HG03039 (cell line): ENCODE data around the gene CHPT1.
A peak's percentile ranks its signal among the peaks of the same experiment; 100 is the strongest.
"Not testable (repeated sequence)": the region's sequence is repeated elsewhere in the genome, so short reads cannot be mapped to it uniquely, and the experiment has no call there.

Experiments
- ATAC-seq: cut with Tn5 transposase; IDR thresholded peaks from one replicate; pipeline ENCODE4 v1.9.1; 2021; ENCODE audit warnings: mild to moderate bottlenecking, moderate library complexity; ENCODE audit not compliant: unreplicated experiment

CHPT1 gene

GRCh38 chr12:101681627-101682026, 15.8 kb upstream of the CHPT1 start:
- not testable (repeated sequence) for ATAC-seq

GRCh38 chr12:101685092-101685491, 12.3 kb upstream of the CHPT1 start:
- no peak for ATAC-seq

- ATAC-seq, result no peak
Measured at GRCh38 chr12:101686176-101686575, 11.3 kb upstream of the CHPT1 start.

GRCh38 chr12:101690544-101691098, 6.8 kb upstream of the CHPT1 start:
- no peak for ATAC-seq

- ATAC-seq, result no peak
Measured at GRCh38 chr12:101691503-101692096, 5.8 kb upstream of the CHPT1 start.

GRCh38 chr12:101694297-101694848, 3.1 kb upstream of the CHPT1 start:
- ATAC-seq, result no peak

GRCh38 chr12:101694986-101695385, 2.5 kb upstream of the CHPT1 start:
- ATAC-seq, result no peak

- ATAC-seq, result no peak
Measured at GRCh38 chr12:101695706-101696105, 1.7 kb upstream of the CHPT1 start.

- ATAC-seq, result peak; percentile 27
Measured at GRCh38 chr12:101696251-101697196, 916 bp upstream of the CHPT1 start.

GRCh38 chr12:101697930-101698799, 725 bp downstream of the CHPT1 start:
- ATAC-seq, result peak; percentile 27

GRCh38 chr12:101698800-101699347, 1.4 kb downstream of the CHPT1 start:
- no peak for ATAC-seq

- ATAC-seq, result no peak
Measured at GRCh38 chr12:101700299-101700820, 2.9 kb downstream of the CHPT1 start.

GRCh38 chr12:101703487-101703886, 6.0 kb downstream of the CHPT1 start:
- ATAC-seq, result no peak

- ATAC-seq, result no peak
Measured at GRCh38 chr12:101706403-101706802, 9.0 kb downstream of the CHPT1 start.

GRCh38 chr12:101707131-101707782, 9.8 kb downstream of the CHPT1 start:
- no peak for ATAC-seq

- ATAC-seq, result no peak
Measured at GRCh38 chr12:101710288-101710687, 12.8 kb downstream of the CHPT1 start.

GRCh38 chr12:101713059-101713682, 15.7 kb downstream of the CHPT1 start:
- no peak for ATAC-seq

GRCh38 chr12:101713930-101714329, 16.5 kb downstream of the CHPT1 start:
- no peak for ATAC-seq

GRCh38 chr12:101714877-101715444, 17.5 kb downstream of the CHPT1 start:
- no peak for ATAC-seq
